Smooth muscle cell (in vitro differentiated cells): ENCODE results near the gene MAGOHB. TPM values are rescaled to one million over a fixed set of nuclear protein-coding genes. Genes with fewer than 3 reads are reported as not detected.

Source experiments
- DNase-seq: peaks from one replicate; lab custom pipeline; 2025; ENCODE audit not compliant: unreplicated experiment; lab: John Stamatoyannopoulos, UW
- H2AFZ ChIP-seq: fragments of 200-600 bp; sonication (generic); 2 replicates; pipeline ENCODE4 v1.6.0; 2016; ENCODE audit warnings: antibody characterized with exemption, low read depth, mild to moderate bottlenecking
- H3F3A ChIP-seq: fragments of 200-600 bp; sonication (generic); 2 replicates; pipeline ENCODE4 v1.6.0; 2017; ENCODE audit warnings: antibody characterized with exemption, low read depth
- H3K27ac ChIP-seq: fragments of 200-600 bp; sonication (generic); 2 replicates; pipeline ENCODE4 v1.5.1; 2016; ENCODE audit warnings: low read depth, mild to moderate bottlenecking
- H3K27me3 ChIP-seq: fragments of 200-600 bp; sonication (generic); 2 replicates; pipeline ENCODE4 v1.6.1; 2016; ENCODE audit warnings: low read depth, mild to moderate bottlenecking
- H3K36me3 ChIP-seq: fragments of 200-600 bp; sonication (generic); 2 replicates; pipeline ENCODE4 v1.5.1; 2016; ENCODE audit warnings: low read depth
- H3K4me1 ChIP-seq: fragments of 200-600 bp; sonication (generic); 2 replicates; pipeline ENCODE4 v1.5.1; 2016; ENCODE audit warnings: low read depth
- H3K4me2 ChIP-seq: fragments of 200-600 bp; sonication (generic); 2 replicates; pipeline ENCODE4 v1.6.0; 2016; ENCODE audit warnings: mild to moderate bottlenecking
- H3K4me3 ChIP-seq: fragments of 200-600 bp; sonication (generic); 2 replicates; pipeline ENCODE4 v1.5.1; 2016; ENCODE audit warnings: mild to moderate bottlenecking
- H3K79me2 ChIP-seq: fragments of 200-600 bp; sonication (generic); 2 replicates; pipeline ENCODE4 v1.6.0; 2016; ENCODE audit warnings: low read depth, mild to moderate bottlenecking
- H3K9ac ChIP-seq: fragments of 200-600 bp; sonication (generic); 2 replicates; pipeline ENCODE4 v1.6.0; 2016; ENCODE audit warnings: low read depth
- H3K9me3 ChIP-seq: fragments of 200-600 bp; sonication (generic); replicated peaks from 2 replicates; pipeline ENCODE4 v1.5.1; 2016; ENCODE audit warnings: low read depth
- H4K20me1 ChIP-seq: fragments of 200-600 bp; sonication (generic); 2 replicates; pipeline ENCODE4 v1.6.0; 2016; ENCODE audit warnings: low read depth
- WGBS: methylation state at CpG from one replicate; pipeline ENCODE4 v1.1.7; 2016; ENCODE audit warnings: low lambda C conversion rate; 5-methylcytosine and 5-hydroxymethylcytosine counted together
- polyA plus RNA-seq: library from polyadenylated mRNA; unstranded; fragments of >200 nt; fragmentation: Nextera tagmentation; extraction: Ambion mirVana; gene quantifications from 2 replicates; pipeline ENCODE4 v1.2.1, GENCODE V29; 2016
- total RNA-seq: library from RNA; depleted of rRNA; stranded (reverse); fragments of >200 nt; gene quantifications from 2 replicates; pipeline ENCODE4 v1.2.3, GENCODE V29; 2014
- TF ChIP-seq, protein P1 (sequence below): fragments of 200-600 bp; sonication (generic); IDR thresholded peaks from 2 replicates; pipeline ENCODE4 v1.5.1; 2017; ENCODE audit warnings: borderline replicate concordance, mild to moderate bottlenecking, antibody characterized with exemption; ENCODE audit not compliant: insufficient read depth, poor library complexity, severe bottlenecking

The MAGOHB gene
- total and polyA plus RNA-seq, 2 experiments from 2014 or later, result 24.0 to 62.2 TPM

- no peaks in the 10 kb centered on the region for H3K79me2 ChIP-seq
- TF ChIP-seq, protein P1, sequence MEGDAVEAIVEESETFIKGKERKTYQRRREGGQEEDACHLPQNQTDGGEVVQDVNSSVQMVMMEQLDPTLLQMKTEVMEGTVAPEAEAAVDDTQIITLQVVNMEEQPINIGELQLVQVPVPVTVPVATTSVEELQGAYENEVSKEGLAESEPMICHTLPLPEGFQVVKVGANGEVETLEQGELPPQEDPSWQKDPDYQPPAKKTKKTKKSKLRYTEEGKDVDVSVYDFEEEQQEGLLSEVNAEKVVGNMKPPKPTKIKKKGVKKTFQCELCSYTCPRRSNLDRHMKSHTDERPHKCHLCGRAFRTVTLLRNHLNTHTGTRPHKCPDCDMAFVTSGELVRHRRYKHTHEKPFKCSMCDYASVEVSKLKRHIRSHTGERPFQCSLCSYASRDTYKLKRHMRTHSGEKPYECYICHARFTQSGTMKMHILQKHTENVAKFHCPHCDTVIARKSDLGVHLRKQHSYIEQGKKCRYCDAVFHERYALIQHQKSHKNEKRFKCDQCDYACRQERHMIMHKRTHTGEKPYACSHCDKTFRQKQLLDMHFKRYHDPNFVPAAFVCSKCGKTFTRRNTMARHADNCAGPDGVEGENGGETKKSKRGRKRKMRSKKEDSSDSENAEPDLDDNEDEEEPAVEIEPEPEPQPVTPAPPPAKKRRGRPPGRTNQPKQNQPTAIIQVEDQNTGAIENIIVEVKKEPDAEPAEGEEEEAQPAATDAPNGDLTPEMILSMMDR, result no peak
- H3F3A ChIP-seq, result no peaks in the 10 kb centered on the region
- no peaks in the 10 kb centered on the region for H4K20me1 ChIP-seq
- H3K4me1 ChIP-seq, result no peaks in the 10 kb centered on the region
- 94% methylated on average over 3 of the region's 3 CpGs for WGBS
- no peak overlapping the region for H3K4me2 ChIP-seq
- H3K4me3 ChIP-seq, result no peak overlapping the region
- no peaks in the 10 kb centered on the region for H3K9me3 ChIP-seq
- DNase-seq, result no peak
- no peaks in the 10 kb centered on the region for H3K27me3 ChIP-seq
- H3K36me3 ChIP-seq, result no peaks in the 10 kb centered on the region
- H3K27ac ChIP-seq, result no peak overlapping the region
- no peak overlapping the region for H2AFZ ChIP-seq
- H3K9ac ChIP-seq, result no peak overlapping the region
These were observed 54.6 kb downstream of the MAGOHB start for GRCh38 chr12:10558789-10559188.

DNA sequence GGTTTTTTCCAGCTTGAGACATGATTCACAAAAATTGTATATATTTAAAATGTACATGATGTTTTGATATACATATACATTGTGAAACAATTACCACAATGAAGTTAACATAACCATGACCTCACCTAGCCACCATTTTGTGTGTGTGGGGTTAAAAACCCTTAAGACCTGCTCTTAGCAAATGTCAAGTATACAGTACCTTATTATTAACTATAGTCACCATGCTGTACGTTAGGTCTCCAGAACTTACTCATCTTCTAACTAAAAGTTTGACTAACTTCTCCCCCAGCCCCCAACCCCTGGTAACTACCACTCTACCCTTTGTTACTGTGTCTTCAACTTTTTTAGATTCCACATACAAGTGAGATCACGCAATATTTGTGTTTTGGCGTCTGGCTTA is 55.1 kb downstream of the MAGOHB start:
- no peaks in the 10 kb centered on the region for H3K36me3 ChIP-seq
- H3K79me2 ChIP-seq, result no peaks in the 10 kb centered on the region
- H3K4me1 ChIP-seq, result no peaks in the 10 kb centered on the region
- no peaks in the 10 kb centered on the region for H4K20me1 ChIP-seq
- H3K4me2 ChIP-seq, result no peak overlapping the region
- no peak overlapping the region for H2AFZ ChIP-seq
- DNase-seq, result no peak
- H3K27ac ChIP-seq, result no peak overlapping the region
- TF ChIP-seq, protein P1, result no peak
- no peaks in the 10 kb centered on the region for H3K9me3 ChIP-seq
- 93% methylated on average over 3 of the region's 3 CpGs for WGBS
- no peak overlapping the region for H3K4me3 ChIP-seq
- H3K9ac ChIP-seq, result no peak overlapping the region
- no peaks in the 10 kb centered on the region for H3K27me3 ChIP-seq
- H3F3A ChIP-seq, result no peaks in the 10 kb centered on the region

DNA sequence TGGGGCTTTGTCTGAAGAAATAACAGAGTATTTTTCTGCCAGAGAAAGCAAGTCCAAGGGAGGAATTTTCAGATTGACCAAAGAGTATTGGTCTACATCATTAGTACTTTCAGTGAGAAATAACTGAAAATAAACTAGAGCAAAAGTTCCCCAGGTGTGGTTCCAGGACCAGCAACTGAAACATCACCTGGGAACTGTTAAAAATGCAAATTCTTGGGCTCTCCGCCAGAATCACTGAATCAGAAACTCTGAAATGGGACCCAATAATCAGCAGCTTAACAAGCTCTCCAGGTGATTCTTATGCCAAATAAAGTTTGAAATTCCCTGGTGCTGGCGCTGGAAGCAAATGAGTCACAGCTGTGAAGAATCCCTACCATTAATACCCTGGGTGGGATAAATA is 55.6 kb downstream of the MAGOHB start:
- H3K36me3 ChIP-seq, result no peaks in the 10 kb centered on the region
- TF ChIP-seq, protein P1, result no peak
- H3K27ac ChIP-seq, result no peak overlapping the region
- no peak overlapping the region for H3K4me2 ChIP-seq
- H3F3A ChIP-seq, result no peaks in the 10 kb centered on the region
- no peaks in the 10 kb centered on the region for H3K79me2 ChIP-seq
- no peak overlapping the region for H3K4me3 ChIP-seq
- no peaks in the 10 kb centered on the region for H4K20me1 ChIP-seq
- WGBS, result 53% methylated on average over 2 of the region's 2 CpGs
- H3K9ac ChIP-seq, result no peak overlapping the region
- no peaks in the 10 kb centered on the region for H3K9me3 ChIP-seq
- H3K4me1 ChIP-seq, result no peaks in the 10 kb centered on the region
- no peak for DNase-seq
- H2AFZ ChIP-seq, result no peak overlapping the region
- no peaks in the 10 kb centered on the region for H3K27me3 ChIP-seq

GRCh38 chr12:10557329-10557728 is 56.1 kb downstream of the MAGOHB start:
- Histone ChIP-seq H3K27ac (no peak overlapping the region), H3K4me2 (no peak overlapping the region), H3K4me1 (no peaks in the 10 kb centered on the region), H2AFZ (no peak overlapping the region), H3K4me3 (no peak overlapping the region), H3F3A (no peaks in the 10 kb centered on the region), H3K36me3 (no peaks in the 10 kb centered on the region), H4K20me1 (no peaks in the 10 kb centered on the region), H3K27me3 (no peaks in the 10 kb centered on the region), H3K9me3 (no peaks in the 10 kb centered on the region), H3K9ac (no peak overlapping the region), H3K79me2 (no peaks in the 10 kb centered on the region)
- TF ChIP-seq, protein P1, result no peak
- 79% methylated on average over 6 of the region's 6 CpGs for WGBS
- no peak for DNase-seq
